A673 (cell line): ENCODE data around the gene MBD5. TPM values are rescaled to one million over a fixed set of nuclear protein-coding genes. Genes with fewer than 3 reads are reported as not detected.

Experiments used
- BruUV-seq: library from RNA; stranded (reverse); fragments of 400-500 nt; replicated peaks from 2 replicates; lab custom pipeline; 2021; lab: Mats Ljungman, UMichigan
- CTCF ChIA-PET: fragments of 300-600 bp; sonication (Branson Sonifier 250); formaldehyde crosslinking; loops from one replicate; lab custom pipeline; 2022; ENCODE audit warnings: antibody characterized with exemption; lab: Charles Lee
- POLR2A ChIA-PET: fragments of 300-600 bp; sonication (Branson Sonifier 250); formaldehyde crosslinking; loops from one replicate; lab custom pipeline; 2022; ENCODE audit warnings: antibody characterized with exemption; ENCODE audit not compliant: low non-redundant PET; lab: Charles Lee
- DNase-seq: peaks from one replicate; pipeline ENCODE4 v3.0.0-alpha.2; 2015; ENCODE audit warnings: low spot score
- H3K27ac ChIP-seq: fragments of 200-600 bp; sonication (generic); 2 replicates; pipeline ENCODE4 v1.5.1; 2016; ENCODE audit warnings: mixed run types, low read depth, mild to moderate bottlenecking, mixed read lengths, antibody characterized with exemption, low read length; ENCODE audit not compliant: poor library complexity, severe bottlenecking
- H3K27me3 ChIP-seq: fragments of 200-600 bp; sonication (generic); replicated peaks from 2 replicates; pipeline ENCODE4 v1.6.1; 2017; ENCODE audit warnings: mixed run types, low read depth, mild to moderate bottlenecking, mixed read lengths, antibody characterized with exemption, low read length; ENCODE audit not compliant: insufficient read depth, poor library complexity
- H3K36me3 ChIP-seq: fragments of 200-600 bp; sonication (generic); 2 replicates; pipeline ENCODE4 v1.6.1; 2016; ENCODE audit warnings: mixed run types, mild to moderate bottlenecking, mixed read lengths, antibody characterized with exemption, low read length; ENCODE audit not compliant: insufficient read depth, poor library complexity, severe bottlenecking
- H3K4me1 ChIP-seq: fragments of 200-600 bp; sonication (generic); 2 replicates; pipeline ENCODE4 v1.6.1; 2017; ENCODE audit warnings: mixed run types, mild to moderate bottlenecking, mixed read lengths, antibody characterized with exemption, low read length; ENCODE audit not compliant: insufficient read depth, poor library complexity, severe bottlenecking
- H3K4me3 ChIP-seq: fragments of 200-600 bp; sonication (generic); 2 replicates; pipeline ENCODE4 v1.5.1; 2016; ENCODE audit warnings: low read depth, mixed run types, mild to moderate bottlenecking, mixed read lengths, low read length; ENCODE audit not compliant: poor library complexity, severe bottlenecking
- H3K9me3 ChIP-seq: fragments of 200-600 bp; sonication (generic); 2 replicates; pipeline ENCODE4 v1.6.1; 2016; ENCODE audit warnings: mixed run types, low read depth, mild to moderate bottlenecking, mixed read lengths, antibody characterized with exemption, low read length; ENCODE audit not compliant: poor library complexity, severe bottlenecking
- CTCF ChIP-seq: fragments of 300-800, 200-600 bp; sonication (generic); conservative IDR thresholded peaks from 2 replicates; pipeline ENCODE4 v1.5.1; 2017; ENCODE audit warnings: low read depth, mild to moderate bottlenecking, antibody characterized with exemption, low read length, moderate library complexity, mixed read lengths
- EZH2 ChIP-seq: fragments of 200-600 bp; sonication (generic); IDR thresholded peaks from 2 replicates; pipeline ENCODE4 v1.6.1; 2017; ENCODE audit warnings: borderline replicate concordance, low read depth, mild to moderate bottlenecking, mixed read lengths, antibody characterized with exemption, low read length; ENCODE audit not compliant: poor library complexity, severe bottlenecking
- intact Hi-C: fragments of 100-400 bp; cut with micrococcal nuclease; formaldehyde crosslinking; loops from one replicate; pipeline ENCODE4 v1.10.0; 2022; ENCODE audit not compliant: unreplicated experiment
- total RNA-seq: library from RNA; stranded (reverse); gene quantifications from 2 replicates; pipeline ENCODE4 v1.2.3, GENCODE V29; 2021

Gene MBD5
- total RNA-seq, 1 experiment from 2014 or later: 32.4 TPM

GRCh38 chr2:148430101-148430500, 409.2 kb downstream of the MBD5 start:
- ChIA-PET CTCF (no interaction called here), POLR2A (no interaction called here)

GRCh38 chr2:148447877-148448276, 427.0 kb downstream of the MBD5 start:
- Histone ChIP-seq H3K27me3 (no peaks in the 10 kb centered on the region), H3K4me3 (no peak overlapping the region), H3K4me1 (no peaks in the 10 kb centered on the region), H3K36me3 (no peaks in the 10 kb centered on the region), H3K9me3 (no peaks in the 10 kb centered on the region), H3K27ac (no peak overlapping the region)
- TF ChIP-seq EZH2: no peak
- TF ChIP-seq CTCF: no peak
- no peak for DNase-seq
- CTCF ChIA-PET: no interaction called here
- no TSS peak for BruUV-seq
- intact Hi-C loops: no loop called here
- POLR2A ChIA-PET: no interaction called here

More at GRCh38 chr2:148430101-148430500, 409.2 kb downstream of the MBD5 start:
- Histone ChIP-seq H3K27me3 (no peaks in the 10 kb centered on the region), H3K4me3 (no peak overlapping the region), H3K27ac (no peak overlapping the region), H3K4me1 (no peaks in the 10 kb centered on the region), H3K36me3 (no peaks in the 10 kb centered on the region), H3K9me3 (no peaks in the 10 kb centered on the region)
- DNase-seq: no peak
- TF ChIP-seq EZH2 (no peak), CTCF (no peak)
- BruUV-seq: no TSS peak
- intact Hi-C loops: loop anchor here (10.0 kb wide), 1 partner anchor 65 kb away; no protein-coding TSS in a partner anchor

- Histone ChIP-seq H3K9me3 (no peaks in the 10 kb centered on the region), H3K36me3 (no peaks in the 10 kb centered on the region), H3K4me3 (no peak overlapping the region), H3K4me1 (no peaks in the 10 kb centered on the region), H3K27ac (no peak overlapping the region), H3K27me3 (no peaks in the 10 kb centered on the region)
- no TSS peak for BruUV-seq
- POLR2A ChIA-PET: no interaction called here
- TF ChIP-seq CTCF (no peak), EZH2 (no peak)
- CTCF ChIA-PET: no interaction called here
- intact Hi-C loops: no loop called here
- no peak for DNase-seq
These were observed 429.6 kb downstream of the MBD5 start for GRCh38 chr2:148450531-148450930.
